ENCODE measurements around the gene HTR1E.
A peak's percentile ranks its signal among the peaks of the same experiment; 100 is the strongest.
"Not testable (repeated sequence)": the region's sequence is repeated elsewhere in the genome, so short reads cannot be mapped to it uniquely, and the experiment has no call there.

HTR1E gene

DNA sequence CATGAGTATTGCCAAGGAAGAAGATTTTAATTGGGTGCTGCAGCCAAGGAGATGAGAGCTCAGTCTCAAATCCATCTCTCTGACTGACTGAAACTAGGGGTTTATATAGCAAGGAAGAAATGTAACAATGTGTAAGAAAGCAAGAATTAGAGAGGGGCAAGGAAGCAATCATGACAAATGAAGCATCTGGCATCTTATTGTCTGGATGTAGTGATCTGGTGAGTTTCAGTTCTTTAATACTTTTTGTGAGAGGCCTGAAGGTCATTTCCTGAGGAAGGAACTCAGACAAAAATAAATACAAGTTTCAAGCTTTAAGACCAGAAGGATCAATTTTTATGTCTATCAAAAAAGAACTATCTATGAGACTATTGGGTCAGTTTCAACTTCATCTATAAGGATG is 64.2 kb downstream of the HTR1E start:
- DNase-seq: no peak

DNA sequence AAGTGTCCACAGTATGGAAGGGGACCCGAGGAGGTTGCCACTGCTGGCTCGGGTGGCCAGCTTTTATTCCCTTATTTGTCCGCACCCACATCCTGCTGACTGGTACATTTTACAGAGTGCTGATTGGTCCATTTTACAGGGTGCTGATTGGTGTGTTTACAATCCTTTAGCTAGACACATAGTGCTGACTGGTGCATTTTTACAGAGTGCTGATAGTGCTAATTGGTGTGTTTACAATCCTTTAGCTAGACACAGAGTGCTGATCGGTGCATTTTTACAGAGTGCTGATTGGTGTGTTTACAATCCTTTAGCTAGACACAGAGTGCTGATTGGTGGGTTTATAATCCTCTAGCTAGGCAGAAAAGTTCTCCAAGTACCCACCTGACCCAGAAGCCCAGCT is 65.1 kb downstream of the HTR1E start:
- not testable (repeated sequence) for DNase-seq

DNA sequence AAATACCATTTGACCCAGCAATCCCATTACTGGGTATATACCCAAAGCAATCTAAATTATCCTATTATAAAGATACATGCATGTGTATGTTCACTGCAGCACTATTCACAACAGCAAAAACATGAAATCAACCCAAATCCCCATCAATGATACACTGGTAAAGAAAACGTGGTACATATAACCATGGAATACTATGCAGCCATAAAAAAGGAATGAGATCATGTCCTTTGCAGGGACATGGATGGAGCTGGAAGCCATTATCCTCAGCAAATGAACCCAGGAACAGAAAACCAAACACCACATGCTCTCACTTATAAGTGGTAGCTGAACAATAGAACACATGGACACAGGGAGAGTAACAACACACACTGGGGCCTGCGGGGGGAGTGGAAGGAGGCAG is 69.2 kb downstream of the HTR1E start:
- DNase-seq: not testable (repeated sequence)

DNA sequence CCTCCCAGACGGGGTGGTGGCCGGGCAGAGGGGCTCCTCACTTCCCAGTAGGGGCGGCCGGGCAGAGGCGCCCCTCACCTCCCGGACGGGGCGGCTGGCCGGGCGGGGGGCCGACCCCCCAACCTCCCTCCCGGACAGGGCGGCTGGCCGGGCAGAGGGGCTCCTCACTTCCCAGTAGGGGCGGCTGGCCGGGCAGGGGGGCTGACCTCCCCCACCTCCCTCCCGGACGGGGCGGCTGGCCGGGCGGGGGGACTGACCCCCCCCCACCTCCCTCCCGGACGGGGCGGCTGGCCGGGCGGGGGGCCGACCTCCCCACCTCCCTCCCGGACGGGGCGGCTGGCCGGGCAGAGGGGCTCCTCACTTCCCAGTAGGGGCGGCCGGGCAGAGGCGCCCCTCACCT is 72.3 kb downstream of the HTR1E start:
- not testable (repeated sequence) for DNase-seq

DNA sequence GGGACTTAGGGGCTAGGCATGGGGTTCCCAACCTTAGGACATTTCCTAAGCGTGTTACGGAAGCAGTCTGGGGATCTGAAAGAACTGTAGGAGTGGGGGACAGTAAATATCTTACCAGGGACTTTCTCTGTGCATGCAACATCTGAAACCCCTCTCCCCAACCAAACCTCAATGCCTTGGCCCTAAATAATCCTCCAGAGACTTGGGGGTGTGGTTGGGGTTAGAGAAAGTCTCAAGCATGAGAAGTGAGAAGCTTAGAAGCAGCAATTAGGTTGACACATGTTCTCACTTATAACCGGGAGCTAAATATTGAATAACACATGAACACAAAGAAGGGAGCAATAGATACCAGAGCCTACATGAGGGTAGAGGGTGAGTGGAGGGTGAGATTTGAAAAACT is 74.7 kb downstream of the HTR1E start:
- DNase-seq: no peak

DNA sequence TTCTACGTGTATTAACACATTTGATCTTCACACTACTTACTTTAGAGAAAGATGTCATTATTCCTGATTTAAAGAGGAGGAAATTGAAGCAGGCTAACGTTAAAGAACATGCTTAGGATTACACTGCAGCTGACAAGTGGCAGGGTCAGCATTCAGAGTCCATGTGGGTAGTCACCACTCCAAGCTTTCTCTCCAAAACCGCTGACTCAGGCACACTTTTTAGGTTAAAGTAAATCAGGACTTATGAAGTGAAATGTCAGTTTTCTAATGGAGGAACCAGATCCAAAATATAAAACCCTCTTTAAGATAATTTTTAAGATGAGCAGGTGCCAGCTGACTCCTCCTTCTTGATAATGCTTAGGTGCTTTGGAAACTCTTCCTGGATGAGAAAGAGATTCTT is 75.4 kb downstream of the HTR1E start:
- no peak for DNase-seq

DNA sequence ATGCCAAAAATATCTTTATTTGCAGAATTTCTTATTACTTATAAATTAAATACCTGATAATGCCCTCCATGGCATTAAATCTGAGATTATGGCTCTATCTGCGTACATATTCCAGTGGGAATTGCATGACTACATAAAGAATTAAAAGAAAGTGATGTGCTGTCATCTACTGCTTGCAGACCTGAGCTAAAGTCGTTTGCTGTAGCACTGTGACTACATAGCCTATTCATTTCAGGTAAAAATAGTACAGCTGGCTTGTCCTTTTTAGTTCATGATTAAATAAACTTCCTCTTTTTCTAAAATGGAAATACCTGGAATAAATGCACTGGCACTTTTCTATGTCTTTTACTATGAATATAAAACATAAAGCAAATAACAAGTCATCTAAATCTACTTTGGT is 79.4 kb downstream of the HTR1E start:
- no peak for DNase-seq

DNA sequence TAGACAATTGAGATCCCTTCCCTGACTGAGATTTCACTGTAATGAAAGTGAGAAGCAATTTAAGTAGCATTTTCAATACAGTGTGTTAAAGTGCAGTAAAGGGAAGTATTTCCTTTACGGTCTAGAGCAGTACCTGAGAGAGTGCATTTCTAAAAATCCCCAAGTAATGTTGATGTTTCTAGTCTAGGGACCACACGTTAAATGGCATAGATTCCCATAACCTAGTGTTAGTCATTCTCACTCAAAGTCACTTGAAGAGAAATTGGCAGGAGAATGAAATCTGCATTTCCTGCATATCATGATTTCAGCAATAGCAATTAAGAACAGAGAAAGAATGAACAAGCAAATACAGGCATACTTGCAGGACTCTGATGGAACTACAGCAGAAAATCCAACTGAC is 89.7 kb downstream of the HTR1E start:
- no peak for DNase-seq

DNA sequence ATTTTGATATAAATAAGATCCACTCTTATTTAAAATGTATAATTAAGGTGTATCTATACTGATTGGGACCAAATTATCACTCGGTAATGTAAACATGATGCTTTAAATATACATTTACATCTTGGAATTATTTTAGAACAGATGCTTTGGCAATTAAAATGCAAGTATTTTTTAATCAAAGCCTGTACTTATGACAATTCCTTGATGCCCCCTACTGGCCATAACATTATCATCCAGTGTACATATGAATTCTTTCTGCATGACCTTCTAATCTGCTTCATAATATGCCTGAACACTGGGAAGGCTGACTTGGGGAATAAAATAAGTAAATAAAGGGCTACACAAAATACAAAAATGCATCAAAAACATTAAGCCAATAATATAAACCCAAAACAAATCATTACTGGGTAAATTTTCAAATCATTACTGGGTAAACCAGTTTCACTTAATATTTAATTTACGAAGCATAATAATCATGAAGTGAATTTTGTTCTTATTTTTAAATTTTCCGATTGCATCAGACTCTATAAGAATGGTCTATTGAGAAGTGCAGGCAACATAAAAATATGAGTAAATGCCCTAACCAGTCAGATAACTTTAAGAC is 92.5 kb downstream of the HTR1E start:
- DNase-seq: peak; percentile 65

DNA sequence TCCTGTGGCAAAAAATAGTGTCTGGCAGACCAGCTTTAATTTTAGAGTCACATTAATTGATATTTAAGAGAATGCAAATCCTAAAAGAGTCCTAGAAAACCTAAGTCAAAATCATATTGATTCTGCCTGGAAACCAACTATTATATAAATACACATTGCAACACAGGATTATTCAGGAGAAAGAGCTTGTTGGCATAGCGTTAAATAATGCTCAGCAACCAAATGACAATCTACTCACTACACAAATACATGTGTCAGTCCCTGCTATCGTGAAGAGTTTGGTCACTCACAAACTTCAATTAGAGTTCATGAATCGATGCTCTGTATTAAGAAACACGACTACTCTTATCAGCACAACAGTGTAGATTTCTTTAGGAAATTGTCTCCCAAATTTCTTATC is 103.4 kb downstream of the HTR1E start:
- no peak for DNase-seq

DNA sequence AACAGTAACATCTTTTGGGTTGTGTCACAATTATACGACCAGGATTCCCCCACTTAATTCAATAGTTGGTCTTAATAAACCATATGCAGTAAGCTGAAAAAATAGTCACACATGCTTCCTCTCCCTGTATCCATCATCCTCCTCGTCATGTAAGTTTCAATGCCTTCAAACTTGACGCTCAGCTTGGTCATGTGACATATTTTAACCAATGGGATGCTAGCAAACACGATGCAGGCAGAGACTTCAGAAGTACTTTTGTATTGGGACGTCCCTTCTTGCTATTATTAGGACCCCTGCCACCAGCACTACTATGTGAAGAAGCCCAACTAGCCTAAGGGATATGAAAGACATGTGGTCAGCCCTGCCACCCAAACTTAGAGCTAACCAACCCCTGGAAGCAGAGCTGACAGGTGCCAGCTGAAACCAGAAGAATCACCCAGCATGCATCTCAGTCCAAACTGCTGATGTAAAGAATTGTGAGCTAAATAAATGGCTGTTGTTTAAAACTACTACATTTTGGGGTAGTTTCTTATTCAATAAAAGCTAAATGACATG is 108.3 kb downstream of the HTR1E start:
- DNase-seq: no peak

DNA sequence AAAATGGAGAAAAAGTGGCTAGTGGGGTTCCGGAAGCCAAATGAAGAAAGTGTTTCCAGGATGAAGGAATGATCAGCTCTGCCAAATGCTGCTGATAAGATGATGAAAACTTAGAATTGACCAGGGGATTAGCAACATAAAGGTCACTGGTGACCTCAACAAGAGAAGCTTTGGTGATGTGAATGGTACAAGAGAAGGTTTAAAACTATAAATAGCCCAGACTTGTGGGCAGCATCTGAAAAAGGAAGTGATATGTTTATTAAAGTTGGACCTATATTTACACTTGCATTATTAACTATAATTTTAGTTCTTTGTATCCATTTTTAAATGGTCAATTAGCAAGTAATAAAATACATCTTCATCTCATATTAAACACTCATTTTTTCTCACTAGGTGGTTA is 112.5 kb downstream of the HTR1E start:
- DNase-seq: no peak

DNA sequence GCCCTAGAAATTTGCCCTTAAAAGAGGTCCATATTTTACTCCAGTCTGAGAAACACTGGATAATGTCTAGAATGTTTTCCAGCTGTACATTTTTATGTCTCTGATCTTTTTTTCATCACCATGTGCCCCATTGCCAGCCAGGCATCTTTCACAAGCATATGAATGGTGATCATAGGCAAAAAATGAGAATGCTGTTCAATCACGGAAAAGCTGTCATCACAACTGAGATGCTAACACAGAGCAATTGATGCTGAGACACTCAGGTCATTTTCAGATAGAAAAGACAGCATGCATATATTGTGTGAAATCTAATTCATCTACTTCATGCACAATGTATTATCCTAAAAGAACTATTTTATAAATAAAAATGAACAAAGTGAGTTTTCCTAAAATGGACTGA is 116.0 kb downstream of the HTR1E start:
- no peak for DNase-seq

DNA sequence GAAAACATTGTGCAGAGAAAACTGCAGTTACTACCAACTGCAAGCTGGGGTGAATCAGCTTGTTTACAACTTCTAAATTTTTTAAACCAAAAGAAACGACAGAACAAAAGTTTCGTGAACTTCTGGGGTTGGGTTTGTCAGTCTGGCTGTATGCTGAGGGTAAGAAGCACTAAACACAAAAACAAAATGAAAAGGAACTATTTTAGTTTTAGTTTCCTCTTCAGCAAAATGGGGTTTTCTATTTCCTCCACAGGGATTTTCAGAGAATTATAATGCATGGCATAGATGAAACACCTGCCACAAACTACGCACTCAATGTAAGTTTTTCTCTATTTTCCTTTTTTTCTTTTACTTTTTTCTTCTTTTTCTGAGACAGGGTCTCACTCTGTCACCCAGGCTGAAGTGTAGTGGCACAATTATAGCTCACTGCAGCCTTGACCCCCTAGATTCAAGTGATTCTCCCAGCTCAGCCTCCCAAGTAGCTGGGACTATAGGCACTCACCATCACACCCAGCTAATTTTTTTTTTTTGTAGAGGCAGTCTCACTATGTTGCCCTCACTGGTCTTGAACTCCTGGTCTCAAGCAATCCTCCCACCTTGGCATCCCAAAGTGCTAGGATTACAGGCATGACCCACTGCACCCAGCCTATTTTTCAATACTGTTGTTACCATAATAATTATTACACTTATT is 117.0 kb downstream of the HTR1E start:
- no peak for DNase-seq

DNA sequence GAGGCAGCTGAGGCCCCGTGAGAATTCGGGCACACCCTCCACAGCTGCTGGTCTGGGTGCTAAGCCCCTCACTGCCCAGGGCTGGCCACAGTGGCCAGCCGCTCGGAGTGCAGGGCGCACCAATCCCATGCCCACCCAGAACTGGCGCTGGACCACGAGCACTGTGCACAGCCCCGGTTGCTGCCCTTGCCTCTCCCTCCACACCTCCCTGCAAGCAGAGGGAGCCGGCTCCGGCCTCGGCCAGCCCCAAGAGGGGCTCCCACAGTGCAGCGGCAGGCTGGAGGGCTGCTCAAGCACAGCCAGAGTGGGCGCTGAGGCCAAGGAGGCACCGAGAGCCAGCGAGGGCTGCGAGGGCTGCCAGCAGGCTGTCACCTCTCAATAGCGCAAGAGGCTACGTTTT is 122.6 kb downstream of the HTR1E start:
- DNase-seq: no peak

DNA sequence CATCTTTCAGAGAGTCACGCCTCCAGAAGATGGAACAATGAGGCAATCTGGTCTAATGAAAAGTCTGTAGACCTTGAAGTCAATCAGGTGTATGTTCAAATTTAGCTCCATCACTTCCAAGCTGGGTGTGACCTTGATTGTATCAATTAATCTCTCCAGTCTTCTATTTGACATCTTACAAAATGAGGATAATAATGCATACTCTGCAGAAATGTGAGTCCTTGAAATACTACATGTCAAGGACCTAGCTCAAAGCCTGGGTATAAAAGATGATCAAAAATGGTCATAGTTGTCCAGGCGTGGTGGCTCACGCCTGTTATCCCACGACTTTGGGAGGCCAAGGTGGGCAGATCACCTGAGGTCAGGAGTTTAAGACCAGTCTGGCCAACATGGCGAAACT is 127.8 kb downstream of the HTR1E start:
- DNase-seq: no peak

Data from hematopoietic multipotent progenitor cell treated with erythropoietin and hydrocortisone succinate and interleukin-3 and kit ligand, for 8 days (in vitro differentiated cells).